H1 (cell line): ENCODE data around the gene AGBL4.

Source experiments
- EZH2 ChIP-seq: fragments of 200-600 bp; sonication (generic); IDR thresholded peaks from 2 replicates; pipeline ENCODE4 v1.7.1; 2012; ENCODE audit warnings: low read depth, mild to moderate bottlenecking, moderate library complexity, low read length, inconsistent platforms; ENCODE audit not compliant: severe bottlenecking
- YY1 ChIP-seq: IDR thresholded peaks from 2 replicates; pipeline ENCODE4 v1.6.1; 2011; ENCODE audit warnings: low read depth, mild to moderate bottlenecking, low read length
- TF ChIP-seq, protein P1 (sequence below), 3 experiments: IDR thresholded peaks; 1 replicate in 2 of 3; 2 replicates in 1 of 3; pipeline versions ENCODE4 v1.5.1 to v1.6.1; 2011; ENCODE audit warnings: low read length in 3 of 3, mild to moderate bottlenecking in 3 of 3, inconsistent platforms in 2 of 3, low read depth in 1 of 3, moderate library complexity in 1 of 3; ENCODE audit not compliant: insufficient read depth in 1 of 3; ENCODE audit errors: control extremely low read depth in 1 of 3
- TF ChIP-seq, protein P2 (sequence below): IDR thresholded peaks from 2 replicates; pipeline ENCODE4 v1.6.1; 2012; ENCODE audit warnings: inconsistent platforms

DNA sequence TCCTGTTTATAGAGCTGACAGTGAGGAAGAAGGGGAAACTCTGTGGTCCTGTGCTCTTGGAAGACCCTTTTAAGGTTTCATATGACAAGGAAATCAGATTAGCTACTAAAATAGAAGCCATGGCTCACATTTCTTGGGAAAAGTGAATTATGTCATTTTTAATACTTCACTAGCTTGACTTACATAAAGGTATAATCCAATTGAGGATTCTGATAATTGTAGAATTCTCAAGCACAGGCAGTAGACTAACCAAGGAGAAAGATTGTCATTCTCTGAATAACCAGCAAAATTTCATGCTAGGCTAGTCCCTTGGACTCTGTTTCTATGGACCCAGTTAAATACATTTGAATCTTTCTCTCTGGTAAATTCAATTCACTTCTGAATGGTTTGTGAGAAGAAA, 634.1 kb downstream of the AGBL4 start:
- TF ChIP-seq EZH2 = no peak
- TF ChIP-seq, protein P1, sequence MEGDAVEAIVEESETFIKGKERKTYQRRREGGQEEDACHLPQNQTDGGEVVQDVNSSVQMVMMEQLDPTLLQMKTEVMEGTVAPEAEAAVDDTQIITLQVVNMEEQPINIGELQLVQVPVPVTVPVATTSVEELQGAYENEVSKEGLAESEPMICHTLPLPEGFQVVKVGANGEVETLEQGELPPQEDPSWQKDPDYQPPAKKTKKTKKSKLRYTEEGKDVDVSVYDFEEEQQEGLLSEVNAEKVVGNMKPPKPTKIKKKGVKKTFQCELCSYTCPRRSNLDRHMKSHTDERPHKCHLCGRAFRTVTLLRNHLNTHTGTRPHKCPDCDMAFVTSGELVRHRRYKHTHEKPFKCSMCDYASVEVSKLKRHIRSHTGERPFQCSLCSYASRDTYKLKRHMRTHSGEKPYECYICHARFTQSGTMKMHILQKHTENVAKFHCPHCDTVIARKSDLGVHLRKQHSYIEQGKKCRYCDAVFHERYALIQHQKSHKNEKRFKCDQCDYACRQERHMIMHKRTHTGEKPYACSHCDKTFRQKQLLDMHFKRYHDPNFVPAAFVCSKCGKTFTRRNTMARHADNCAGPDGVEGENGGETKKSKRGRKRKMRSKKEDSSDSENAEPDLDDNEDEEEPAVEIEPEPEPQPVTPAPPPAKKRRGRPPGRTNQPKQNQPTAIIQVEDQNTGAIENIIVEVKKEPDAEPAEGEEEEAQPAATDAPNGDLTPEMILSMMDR (IDR thresholded peaks at IDR 0.05; ENCODE audit: control extremely low read depth in 1 of 3, insufficient read depth in 1 of 3, low read depth in 1 of 3, low read length in 3 of 3) = no peak
- TF ChIP-seq YY1 = no peak
- TF ChIP-seq, protein P2, sequence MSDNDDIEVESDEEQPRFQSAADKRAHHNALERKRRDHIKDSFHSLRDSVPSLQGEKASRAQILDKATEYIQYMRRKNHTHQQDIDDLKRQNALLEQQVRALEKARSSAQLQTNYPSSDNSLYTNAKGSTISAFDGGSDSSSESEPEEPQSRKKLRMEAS = no peak
